HG03442 (cell line): ENCODE measurements around the gene NEURL1.
"Not testable (repeated sequence)": the region's sequence is repeated elsewhere in the genome, so short reads cannot be mapped to it uniquely, and the experiment has no call there.

Experiments
- ATAC-seq: cut with Tn5 transposase; IDR thresholded peaks from one replicate; pipeline ENCODE4 v1.9.1; 2021; ENCODE audit warnings: mild to moderate bottlenecking, moderate library complexity; ENCODE audit not compliant: unreplicated experiment

The NEURL1 gene

DNA sequence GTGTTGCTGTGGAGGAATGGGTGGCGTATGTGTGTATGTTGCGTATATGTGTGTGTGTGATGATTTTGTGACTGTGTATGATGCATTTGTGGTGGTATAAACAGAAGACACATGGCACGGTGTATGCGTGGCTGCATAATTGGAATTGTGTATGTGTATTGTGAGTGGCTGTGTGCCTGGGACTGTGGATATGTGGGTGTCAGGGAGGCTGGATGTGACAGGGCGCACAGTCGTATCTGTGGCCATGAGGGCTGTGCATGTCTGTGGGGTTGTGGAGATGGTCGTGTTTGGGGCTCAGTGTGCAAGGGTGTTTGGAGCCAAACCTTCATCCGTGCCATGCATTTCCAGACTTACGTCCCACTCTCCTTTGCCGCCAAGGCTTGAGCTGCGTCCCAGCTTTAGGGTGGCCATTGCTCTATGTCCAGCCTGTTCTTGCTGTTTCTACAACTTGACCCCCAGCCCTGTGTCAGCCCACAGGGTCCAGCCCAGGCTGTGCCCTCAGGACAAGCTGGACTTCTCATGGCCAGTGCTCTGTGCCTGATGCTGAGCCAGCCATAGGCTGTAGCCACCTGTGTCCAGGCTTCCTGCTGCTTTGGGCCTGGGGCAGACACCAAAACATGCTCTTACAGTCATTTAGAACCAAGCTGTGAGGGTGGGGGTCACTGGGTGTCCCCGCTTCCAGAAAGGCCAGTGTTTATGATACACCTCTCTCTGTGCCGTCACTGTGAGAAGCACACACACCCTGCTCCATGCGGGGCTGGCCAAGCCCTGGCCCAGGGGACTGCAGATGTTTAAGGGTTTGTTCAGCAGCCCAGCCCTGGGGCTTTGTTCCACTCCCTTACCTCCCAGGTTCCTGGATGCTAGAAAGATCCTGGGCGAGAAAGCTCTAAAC lies 127.6 kb downstream of the NEURL1 start:
- ATAC-seq = no peak

DNA sequence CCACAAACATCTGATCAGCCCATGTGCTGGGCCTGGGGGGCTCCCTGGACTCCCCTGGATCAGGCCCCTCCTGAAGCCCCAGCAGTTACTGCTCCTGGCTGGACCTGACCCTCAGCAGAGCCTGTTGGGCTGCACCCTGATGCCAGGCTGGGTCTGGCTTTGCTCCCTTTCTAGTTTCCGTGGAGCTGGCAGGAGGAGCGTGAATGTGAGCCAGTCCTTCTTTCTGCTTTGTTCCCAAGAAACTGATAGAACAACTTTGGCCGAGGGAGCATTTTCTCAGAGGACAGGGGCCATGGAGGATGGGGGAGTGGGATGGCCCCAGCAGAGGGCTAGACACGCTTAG lies 128.2 kb downstream of the NEURL1 start:
- no peak for ATAC-seq

DNA sequence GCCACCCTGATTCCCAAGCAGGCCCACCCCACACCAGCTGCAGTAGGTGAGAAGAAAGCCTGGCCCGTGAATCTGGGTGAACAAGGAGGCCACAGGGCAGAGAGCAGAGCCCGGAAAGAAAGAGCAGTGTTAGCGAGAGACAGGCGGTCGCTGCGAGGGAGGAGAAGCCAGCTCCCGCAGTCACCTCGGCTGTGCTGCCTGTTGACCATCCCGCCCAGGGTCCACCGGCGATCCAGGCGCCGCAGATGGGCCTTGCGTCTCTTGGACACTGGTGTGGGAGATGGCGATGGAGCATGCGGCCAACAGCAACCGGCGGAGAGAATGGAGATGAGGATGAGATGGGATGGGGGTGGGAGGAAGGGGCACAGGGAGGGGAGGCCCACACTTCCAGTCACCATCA lies 128.8 kb downstream of the NEURL1 start:
- no peak for ATAC-seq

GRCh38 chr10:103622935-103623574 lies 129.6 kb downstream of the NEURL1 start:
- no peak for ATAC-seq

GRCh38 chr10:103626178-103626577 lies 132.7 kb downstream of the NEURL1 start:
- no peak for ATAC-seq

DNA sequence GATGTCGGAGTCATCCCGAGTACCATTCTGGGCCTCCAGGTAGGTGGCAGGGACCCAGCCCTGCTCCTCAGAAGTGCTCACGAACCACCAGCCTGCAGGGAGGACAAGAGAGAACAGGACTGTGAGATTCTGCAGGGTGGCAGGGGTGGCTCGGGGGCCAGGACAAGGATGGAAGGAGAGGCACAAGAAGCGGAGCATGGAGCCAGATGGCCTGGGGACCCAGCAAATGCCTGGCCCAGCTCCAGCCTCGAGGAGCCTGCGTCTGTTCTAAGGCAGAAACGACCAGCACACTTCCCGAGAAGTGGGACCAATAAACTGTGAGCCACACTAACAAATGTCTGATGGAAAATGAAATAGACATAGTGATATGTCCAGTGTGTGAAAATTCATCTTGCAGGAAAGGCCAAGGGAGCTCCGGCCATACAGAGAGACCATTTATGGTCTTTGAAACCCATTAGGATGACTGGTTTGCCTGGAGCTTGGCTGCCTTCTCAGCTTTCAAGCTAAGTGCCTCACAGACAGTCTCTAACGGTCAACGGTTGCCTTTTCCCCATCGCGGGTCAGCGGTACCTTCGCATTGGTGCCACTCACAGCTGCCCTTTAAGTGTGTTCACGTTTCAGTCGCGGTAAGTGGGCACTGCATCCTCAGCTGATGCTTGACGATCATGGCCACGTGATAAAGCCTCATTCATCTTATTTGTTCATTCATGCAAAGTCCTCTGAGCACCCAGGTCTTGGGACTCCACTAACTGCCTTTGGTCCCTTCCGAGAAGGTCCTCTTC lies 133.8 kb downstream of the NEURL1 start:
- ATAC-seq = no peak

GRCh38 chr10:103627893-103628292 lies 134.4 kb downstream of the NEURL1 start:
- ATAC-seq = no peak

DNA sequence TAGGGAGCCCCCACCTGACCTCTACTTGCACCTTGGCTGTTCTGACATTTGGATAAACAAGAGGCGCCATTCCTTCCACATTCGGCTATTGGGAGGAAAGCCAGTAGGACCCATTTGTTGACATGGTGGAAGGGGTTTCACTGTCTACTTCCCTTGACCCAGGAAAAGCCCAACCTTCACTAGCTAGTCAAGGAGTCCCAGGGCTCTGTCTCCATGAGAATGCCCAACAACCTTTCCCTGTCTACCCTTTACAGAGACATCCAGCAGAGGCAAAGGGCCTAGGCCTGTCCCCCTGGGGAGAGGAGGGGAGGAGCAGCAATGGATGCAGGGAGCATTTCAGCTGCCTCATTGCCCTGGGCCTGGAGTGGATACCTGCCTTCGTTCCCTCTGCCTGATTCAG lies 136.1 kb downstream of the NEURL1 start:
- no peak for ATAC-seq

- no peak for ATAC-seq
Observed at GRCh38 chr10:103630156-103630555, 136.7 kb downstream of the NEURL1 start.

- no peak for ATAC-seq
Observed at GRCh38 chr10:103632247-103632642, 138.7 kb downstream of the NEURL1 start.

DNA sequence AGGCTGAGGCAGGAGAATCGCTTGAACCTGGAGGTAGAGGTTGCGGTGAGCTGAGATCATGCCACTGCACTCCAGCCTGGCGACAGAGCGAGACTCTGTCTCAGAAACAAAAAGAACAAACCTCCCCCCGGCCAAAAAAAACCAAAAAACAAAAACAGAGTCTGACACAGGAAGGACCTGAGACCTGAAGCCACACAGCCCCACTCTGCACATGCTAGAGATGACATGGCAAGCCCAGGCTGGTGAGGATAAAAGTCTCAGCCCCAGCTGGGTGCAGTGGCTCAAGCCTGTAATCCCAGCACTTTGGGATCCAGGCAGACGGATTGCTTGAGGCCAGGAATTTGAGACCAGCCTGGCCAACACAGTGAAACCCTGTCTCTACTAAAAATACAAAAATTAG lies 139.4 kb downstream of the NEURL1 start:
- ATAC-seq = not testable (repeated sequence)

DNA sequence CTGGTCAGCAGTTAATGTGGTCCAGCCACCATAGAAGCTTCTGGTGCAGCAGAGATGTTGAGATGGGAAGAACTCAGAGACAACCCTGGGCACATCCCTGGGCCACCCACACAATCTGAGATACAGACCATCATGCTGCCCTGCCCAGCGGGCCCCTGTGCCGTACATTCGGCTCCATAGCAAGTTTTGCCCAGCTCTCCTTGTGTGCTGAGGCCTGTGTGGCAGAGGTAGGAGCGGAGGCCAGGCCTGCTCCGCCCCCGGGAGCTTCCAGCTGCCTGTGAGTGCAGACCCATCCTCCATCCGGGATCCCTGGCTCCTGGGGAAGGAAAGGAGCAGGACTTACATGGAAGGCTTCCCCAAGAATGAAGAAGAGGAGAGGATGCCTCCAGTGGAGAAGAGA lies 140.3 kb downstream of the NEURL1 start:
- ATAC-seq = no peak

- ATAC-seq = no peak
Observed at GRCh38 chr10:103635580-103635979, 142.1 kb downstream of the NEURL1 start.

GRCh38 chr10:103636492-103636891 lies 143.0 kb downstream of the NEURL1 start:
- no peak for ATAC-seq

GRCh38 chr10:103637011-103637410 lies 143.5 kb downstream of the NEURL1 start:
- no peak for ATAC-seq

- no peak for ATAC-seq
Observed at GRCh38 chr10:103637927-103638557, 144.5 kb downstream of the NEURL1 start.

DNA sequence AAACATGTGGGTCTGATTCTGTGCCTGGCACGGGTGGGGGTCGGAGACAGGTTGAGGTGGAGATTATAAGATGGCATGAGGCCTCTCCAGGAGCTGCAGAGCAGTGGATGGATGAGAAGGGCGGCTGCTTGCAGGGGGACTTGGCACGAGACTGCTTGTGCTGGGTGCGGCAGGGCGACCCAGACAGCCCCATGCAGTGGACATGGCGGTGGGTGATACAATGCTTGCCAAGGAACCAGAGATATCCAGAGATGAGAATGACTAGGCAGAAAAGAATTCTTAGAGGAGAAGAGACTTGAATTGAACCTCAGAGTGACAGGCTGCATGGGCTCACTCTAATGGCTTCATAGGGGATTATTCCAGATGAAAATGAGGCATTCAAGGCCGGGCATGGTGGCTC lies 145.4 kb downstream of the NEURL1 start:
- ATAC-seq = no peak

GRCh38 chr10:103640436-103641181 lies 147.1 kb downstream of the NEURL1 start:
- ATAC-seq = no peak

GRCh38 chr10:103641326-103641725 lies 147.8 kb downstream of the NEURL1 start:
- no peak for ATAC-seq
